GM18498 (cell line): ENCODE results near the gene KRTAP10-4.
"Not testable (repeated sequence)": the region's sequence is repeated elsewhere in the genome, so short reads cannot be mapped to it uniquely, and the experiment has no call there.

Experiments
- ATAC-seq: cut with Tn5 transposase; IDR thresholded peaks from one replicate; pipeline ENCODE4 v1.9.1; 2021; ENCODE audit warnings: mild to moderate bottlenecking, moderate library complexity; ENCODE audit not compliant: unreplicated experiment

KRTAP10-4 gene

DNA sequence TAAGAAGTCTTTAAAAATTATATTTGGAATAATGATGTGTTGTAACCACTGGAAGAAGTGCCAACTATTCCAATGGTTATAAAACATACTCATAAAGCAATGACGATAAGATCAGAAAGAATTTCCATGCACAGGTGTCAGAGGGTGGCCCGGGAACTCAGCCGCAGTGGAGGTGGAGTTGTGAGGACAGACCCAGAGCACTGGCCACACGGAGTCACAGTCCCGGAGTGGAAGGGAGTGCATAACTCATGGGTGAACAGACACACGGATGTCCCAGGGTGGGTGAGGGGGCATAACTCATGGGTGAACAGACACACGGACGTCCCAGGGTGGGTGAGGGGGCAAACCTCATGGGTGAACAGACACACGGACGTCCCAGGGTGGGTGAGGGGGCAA is 2.5 kb downstream of the KRTAP10-4 start:
- no peak for ATAC-seq

DNA sequence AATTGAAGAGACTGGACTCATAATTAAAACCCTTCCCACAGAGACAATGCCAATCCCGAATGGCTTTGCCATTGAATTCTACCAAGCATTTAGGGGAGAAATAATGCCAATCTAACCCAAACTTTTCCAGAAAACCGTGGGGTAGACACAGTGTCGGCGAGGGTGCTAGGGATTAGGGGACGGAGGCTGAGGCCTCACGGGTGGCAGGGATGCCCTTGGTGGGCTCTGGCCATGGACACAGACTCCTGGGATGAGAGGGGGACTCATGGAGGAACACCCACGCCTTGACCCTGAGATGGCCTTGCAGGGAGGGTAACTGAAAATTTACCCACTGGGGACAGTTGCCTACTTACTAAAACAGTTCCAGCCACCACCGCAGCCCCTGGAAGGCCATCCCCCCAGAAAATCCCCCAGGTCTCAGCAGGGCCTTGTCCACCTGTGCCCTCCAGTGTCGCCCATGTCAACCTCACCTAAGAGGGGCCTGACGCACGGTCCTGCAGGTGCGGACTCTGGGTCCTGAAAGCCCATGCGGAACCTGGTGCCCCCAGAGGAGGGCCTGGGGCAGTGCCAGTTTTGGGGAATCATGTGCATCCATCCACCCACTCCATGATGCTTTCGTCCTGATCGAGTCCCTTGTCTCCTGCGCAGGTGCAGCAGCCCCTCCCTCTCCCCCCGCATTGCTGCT is 5.0 kb downstream of the KRTAP10-4 start:
- no peak for ATAC-seq

DNA sequence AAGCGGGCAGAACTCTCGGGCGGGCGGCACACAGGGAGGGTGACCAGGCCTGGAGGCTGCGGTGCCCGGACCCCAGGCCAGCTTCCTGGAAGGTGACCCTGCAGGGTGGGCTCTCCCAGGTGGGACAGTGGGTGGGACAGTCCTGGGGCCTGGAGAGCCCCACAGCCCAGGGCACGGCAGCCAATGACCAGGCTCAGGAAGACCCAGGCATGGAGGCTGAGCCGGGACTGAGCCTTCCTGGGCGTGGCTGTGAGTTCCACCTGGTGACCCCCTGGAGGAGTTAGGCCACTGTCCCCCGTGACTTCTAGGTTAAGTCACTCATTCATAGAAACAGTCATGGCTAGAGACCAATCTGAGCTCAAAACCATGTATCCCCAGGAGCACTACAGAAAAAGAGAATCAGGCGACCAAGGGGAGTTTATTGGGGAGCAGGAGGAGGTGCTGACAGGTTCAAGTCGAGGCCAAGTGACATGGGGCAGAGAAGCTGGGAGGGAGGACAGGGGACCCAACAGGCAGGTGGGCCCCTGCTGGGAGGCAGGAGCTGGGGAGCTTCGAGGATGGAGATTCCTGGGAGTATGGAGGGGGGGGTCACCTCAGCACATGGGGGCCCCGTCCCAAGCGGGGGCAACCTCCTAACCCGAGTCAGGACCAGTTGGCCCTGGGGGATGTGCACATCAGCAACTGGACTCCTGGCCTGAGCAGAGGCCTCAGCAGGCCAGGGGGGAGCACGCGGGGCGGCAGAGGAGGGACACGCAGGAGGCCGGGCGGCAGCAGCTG is 5.7 kb downstream of the KRTAP10-4 start:
- no peak for ATAC-seq

DNA sequence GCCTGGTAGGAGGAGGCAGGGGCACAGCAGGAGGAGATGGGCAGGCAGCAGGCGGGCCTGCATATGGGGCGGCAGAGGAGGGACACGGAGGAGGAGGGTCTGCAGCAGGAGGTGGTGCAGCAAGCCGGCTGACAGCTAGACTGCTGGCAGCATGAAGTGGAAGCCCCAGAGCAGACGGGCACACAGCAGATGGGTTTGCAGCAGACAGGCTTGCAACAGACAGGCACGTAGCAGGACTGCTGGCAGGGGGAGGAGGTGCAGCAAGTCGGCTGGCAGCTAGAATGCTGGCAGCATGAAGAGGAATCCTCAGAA is 6.3 kb downstream of the KRTAP10-4 start:
- no peak for ATAC-seq

DNA sequence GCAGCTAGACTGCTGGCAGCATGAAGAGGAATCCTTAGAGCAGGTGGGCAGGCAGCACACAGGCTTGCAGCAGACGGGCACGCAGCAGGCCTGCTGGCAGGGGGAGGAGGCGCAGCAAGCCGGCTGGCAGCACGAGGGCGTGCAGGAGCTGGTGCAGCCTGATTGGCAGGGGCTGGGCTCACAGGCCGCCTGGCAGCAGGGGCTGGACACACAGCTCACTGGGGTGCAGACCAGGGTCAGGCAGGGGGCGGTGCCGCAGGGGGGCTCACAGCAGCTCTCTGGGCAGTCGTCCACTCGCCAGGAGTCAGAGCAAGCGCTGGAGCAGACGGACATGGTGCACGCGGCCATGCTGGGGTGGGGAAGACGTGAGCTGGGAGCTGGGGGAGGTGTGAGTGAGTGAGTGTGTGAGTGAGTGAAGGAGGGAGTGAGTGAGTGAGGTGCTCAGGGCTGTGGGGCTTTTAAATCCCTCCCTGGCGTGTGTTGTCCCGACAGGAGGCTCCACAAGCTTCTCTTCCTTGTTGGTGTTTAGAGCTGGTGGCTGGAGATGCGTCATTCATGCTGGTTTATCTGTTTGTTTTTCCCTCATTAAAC is 6.8 kb downstream of the KRTAP10-4 start, which contains the start of gene KRTAP10-5:
TSS of gene KRTAP10-5 (minus strand) at position 374 of the 591 bp plus-strand sequence. CDS start at position 348, 26 bp downstream.
- not testable (repeated sequence) for ATAC-seq

DNA sequence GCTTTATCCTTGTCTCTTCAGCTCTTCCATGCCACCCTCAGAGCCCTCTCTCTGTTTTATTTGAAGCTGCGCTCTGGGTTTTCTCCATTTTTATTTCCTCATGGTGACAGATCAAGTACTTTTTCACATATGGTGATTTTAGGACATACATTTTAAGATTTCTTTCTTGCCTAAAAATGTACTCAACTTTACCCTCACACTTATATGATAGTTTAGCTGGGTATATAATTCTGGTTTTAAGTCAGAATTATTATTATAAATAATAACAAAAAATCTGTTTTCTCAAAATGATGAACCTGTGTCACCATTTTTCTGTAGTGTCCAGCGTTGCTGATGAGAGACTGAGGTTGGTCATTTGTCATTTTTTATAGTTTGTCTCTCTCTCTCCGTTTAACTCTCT is 7.6 kb downstream of the KRTAP10-4 start:
- no peak for ATAC-seq

DNA sequence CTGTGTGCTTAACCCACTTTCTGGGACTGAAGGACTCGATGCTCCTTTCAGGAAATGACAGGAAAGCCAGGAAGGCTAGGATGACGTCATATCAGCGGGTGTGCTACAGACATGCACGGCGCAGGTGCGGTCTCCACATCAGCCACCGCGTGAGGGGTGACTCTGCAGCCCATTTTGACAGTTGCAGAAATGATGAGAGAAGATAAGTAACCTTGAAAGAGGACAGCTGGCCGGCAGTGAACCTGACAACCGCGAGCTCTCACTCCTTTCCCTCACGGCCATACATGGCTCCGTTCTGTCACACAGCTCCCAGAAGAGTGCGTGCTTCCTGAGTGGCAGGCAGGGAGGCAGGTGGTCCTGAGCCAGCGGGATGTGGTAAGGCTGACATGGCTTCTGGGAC is 8.5 kb downstream of the KRTAP10-4 start:
- no peak for ATAC-seq

DNA sequence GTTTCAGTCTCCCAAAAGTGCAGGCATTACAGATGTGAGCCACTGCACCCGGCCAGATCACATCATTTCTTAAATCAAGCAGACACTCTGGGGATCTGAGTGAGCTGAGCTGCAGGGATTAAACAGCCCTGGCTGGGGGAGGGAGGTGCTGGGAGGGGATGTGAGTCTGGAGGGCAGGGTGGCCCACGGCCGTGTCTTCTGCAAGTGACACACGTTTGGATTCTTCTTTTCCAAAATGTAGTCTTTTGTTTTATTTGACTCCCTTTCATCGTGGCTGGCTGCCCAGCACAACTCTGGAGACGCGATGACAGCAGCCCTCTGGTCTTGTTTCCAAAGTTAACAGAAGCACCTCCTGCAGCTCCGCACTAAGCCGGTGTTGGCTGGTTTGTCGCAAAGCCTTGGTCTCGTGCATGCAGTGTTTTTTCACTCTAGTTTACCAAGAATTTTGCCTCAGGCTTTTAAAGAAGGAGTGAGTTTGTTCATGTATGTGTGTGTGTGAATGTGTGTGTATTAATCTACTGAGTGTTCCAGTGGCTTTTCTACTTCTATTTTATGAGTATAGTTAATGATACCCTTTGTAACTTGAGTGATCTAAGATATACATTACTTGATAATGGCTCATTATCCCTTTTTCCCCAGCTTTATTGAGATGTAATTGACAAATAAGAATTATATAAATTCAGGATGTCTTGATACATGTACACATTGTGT is 9.7 kb downstream of the KRTAP10-4 start:
- no peak for ATAC-seq

DNA sequence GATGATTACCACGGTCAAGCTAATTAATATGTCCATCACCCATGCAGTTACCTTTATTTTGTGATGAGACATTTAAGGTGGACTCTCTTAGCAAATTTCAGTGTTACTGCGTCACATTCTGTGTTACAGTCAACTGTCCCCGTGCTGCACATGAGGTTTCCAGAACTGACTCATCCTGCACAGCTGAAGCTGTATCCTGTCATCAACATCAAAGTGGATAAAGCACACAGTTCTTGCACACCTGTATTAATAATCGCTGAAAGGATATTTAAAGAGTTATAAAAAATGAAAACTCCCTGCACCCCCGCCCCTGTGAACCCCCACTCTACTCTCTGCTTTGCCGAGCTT is 10.2 kb downstream of the KRTAP10-4 start:
- ATAC-seq: no peak

DNA sequence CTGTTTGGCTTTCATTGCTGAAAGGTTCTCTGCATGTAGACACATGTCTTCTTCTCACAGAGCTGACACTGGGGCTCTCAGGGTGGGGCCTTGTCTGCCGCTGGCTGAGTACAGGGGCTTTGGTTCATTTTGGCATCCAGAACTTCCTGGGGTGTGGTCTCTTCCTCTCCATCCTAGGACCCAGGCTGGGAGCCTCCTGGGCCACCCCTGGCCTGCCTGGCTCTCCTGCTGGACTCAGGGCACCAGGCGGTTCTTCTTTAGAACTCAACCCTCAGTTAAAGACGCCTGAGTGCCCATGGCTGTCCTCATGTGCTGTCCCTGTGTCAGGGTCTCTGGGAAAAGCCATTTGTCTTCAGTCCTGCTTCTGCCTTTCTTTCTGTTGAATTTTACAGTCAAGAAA is 12.4 kb downstream of the KRTAP10-4 start:
- no peak for ATAC-seq

DNA sequence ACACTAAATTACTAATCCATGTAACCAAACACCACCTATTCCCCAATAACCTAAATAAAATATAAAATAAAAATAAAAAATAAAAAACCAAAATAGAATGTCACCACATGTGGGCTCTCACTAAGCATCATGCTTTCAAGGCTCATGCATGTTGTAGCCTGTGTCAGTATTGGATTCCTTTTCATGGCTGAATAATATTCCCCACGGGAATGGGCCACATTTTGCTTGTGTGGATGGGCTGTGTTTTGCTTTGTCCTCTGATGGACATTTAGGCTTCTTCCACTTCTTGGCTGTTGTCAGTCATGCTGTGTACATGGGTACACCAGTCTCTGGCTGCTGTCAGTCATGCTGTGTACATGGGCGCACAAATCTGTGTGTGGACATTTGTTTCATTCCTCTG is 15.6 kb downstream of the KRTAP10-4 start:
- ATAC-seq: no peak

DNA sequence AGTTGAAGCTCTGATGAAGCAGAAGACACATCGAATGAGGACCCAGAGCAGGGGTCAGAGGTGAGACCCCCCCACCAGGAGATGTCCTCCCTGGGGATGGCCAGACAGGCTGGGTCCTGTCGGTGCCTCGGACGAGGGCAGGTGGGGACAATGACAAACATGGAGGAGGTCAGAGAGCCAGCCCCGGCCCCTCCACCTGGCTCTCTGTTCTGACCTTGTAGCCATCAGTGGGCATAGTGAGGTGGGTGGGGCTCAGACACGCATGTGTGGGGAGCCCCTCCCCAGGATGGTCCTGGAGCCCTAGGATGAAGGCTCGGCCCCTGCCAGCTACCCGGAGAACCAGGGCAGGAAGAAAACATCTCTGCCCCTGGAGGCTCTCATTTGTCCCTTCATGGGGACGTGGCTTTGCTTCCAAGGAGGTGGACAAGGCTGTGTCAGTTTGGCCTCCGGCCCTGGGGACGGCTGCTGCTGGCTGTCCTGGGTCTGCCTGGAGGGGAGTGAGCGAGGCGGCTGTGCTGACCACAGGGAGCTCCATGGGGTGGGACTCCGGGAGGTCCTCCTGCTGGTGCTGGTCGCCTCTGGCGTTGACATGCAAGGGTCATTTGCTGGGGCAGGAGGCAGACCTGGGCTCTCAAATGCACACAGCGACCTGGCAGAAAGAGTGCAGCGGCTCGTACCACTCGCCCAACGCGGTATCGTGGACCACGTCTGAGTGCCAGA is 16.2 kb downstream of the KRTAP10-4 start:
- no peak for ATAC-seq

DNA sequence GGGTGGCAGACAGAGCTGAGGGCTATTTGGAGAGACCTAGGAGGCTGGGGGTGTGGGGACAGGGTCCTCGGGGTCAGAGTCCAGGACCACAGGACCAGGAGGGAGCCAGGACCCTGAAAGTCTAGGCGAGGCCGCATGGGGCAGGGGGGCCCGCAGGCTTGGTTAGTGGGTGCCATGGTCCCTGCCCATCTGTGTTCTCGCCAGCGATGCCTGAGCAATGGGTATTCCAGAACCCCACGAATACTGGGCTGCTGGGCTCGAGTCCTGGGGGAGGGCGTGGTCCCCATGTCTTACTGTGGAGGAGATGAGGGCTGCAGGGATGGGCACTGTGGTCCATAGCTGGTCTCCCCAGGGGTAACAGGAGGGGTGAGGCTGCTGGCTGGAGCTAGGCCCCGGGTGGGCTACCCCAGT is 16.8 kb downstream of the KRTAP10-4 start:
- ATAC-seq: no peak

DNA sequence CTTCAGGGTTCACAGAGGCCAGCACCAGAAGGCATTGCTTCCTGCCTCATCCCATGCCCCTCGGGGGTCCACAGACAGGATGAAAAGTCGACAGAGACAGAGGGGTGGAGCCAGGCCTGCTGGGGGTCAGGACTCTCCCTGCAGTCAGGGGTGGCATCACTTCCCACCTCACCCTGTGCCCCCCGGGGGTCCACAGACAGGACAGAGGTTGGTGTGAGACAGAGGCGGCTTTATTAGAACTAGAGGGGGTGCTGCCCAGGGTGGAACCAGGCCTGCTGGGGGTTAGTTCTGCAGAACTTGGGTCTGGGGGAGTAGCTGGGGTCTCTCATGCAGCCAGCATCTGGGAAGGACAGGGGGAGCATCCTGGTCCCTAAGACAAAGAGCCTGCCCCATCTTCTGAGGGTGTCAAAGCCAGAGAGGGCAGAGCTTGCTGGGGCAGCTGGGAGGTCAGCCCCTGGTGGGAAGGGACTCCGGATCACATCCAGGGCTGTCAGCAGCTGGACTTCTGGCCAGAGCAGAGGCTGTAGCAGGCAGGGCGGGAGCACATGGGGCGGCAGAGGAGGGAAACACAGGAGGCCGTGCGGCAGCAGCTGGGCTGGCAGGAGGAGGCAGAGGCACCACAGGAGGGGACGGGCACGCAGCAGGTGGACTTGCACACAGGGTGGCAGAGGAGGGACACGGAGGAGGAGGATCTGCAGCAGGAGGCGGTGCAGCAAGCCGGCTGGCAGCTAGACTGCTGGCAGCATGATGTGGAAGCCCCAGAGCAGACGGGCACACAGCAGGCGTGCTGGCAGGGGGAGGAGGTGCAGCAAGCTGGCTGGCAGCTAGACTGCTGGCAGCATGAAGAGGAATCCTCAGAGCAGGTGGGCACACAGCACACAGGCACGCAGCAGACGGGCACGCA is 17.6 kb downstream of the KRTAP10-4 start:
- ATAC-seq: not testable (repeated sequence)

DNA sequence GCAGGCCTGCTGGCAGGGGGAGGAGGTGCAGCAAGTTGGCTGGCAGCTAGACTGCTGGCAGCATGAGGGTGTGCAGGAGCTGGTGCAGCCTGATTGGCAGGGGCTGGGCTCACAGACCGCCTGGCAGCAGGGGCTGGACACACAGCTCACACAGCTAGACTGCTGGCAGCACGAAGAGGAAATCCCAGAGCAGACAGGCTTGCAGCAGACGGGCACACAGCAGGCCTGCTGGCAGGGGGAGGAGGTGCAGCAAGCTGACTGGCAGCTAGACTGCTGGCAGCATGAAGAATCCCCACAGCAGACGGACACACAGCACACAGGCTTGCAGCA is 18.2 kb downstream of the KRTAP10-4 start:
- ATAC-seq: not testable (repeated sequence)

DNA sequence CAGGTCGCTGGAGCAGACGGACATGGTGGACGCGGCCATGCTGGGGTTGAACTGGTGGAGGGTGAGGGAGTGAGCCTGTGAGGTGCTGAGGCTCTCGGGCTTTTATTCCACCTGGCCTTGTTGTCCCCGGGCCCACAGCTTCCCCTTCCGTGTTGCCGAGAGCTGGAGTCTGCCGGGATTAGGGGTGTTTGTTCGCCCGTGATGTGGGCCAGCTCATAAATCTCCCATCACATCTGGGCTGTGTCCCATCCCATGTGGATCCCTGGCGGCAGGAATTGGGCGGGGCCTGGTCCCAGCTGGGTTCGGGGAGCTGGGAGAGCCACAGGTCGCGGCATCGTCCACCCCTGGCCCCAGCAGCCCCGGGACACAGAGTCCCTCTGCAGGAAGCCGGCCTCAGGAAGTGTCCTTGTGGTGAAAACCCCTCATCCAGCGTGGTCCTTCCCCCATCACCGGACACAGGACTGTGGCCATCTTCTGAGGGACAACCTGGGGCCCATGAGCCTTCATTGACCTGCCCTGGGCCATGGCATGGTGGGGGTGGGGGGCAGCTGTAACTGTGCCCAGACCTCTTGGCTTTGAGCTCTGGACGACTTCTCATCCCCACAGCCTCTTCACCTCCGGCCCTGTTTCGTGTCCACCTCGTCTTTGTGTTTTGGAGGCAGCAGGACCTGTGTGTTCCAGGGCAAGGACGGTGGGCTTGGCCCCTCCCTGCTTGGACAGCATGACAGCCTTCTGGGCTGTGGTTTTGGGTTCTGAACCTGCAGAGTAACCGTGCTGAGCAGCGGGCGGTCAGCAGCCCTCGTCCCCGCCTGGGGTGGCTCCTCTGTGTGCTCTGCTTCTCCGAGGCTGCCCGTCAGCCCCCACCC is 19.1 kb downstream of the KRTAP10-4 start, which contains the start of gene KRTAP10-6:
TSS of gene KRTAP10-6 (minus strand) at position 60 of the 866 bp plus-strand sequence. CDS start at position 39, 21 bp downstream.
- ATAC-seq: no peak

DNA sequence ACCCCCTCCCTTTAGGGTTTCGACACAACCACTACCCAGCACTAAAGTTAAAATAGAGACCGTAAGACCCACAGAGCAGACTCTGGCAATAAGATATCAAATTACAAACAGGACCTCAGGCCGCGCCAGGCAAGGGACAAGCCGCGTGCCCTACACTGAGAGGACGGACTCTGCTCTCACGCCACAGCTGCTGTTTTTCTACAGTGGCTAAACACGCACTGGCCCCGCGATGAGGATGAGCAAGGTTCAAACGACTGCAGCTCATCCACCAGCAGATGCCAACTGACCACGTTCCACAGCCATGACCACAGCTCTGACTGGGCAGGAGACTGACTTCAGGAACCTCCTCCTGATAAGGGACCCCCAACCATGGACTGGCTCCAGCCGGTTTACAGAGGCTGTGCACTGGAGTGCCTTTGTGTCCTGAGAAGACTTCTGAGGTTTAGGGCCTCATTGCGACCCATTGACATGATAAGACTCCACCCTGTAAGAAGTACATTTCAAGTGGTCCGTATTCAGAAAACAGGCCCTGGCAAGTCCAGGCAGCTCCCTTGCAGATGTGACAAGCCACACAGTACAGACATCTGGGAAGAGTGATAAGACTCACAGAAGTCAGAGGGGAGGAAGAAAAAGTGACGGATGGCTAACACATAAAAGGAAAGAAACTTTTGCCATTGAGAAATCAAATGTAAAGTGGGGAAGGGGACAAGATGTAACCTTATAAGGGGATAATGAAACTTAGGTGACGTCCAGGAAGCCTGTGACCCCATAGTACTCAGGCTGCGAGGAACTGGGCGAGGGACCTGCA is 20.3 kb downstream of the KRTAP10-4 start:
- no peak for ATAC-seq

DNA sequence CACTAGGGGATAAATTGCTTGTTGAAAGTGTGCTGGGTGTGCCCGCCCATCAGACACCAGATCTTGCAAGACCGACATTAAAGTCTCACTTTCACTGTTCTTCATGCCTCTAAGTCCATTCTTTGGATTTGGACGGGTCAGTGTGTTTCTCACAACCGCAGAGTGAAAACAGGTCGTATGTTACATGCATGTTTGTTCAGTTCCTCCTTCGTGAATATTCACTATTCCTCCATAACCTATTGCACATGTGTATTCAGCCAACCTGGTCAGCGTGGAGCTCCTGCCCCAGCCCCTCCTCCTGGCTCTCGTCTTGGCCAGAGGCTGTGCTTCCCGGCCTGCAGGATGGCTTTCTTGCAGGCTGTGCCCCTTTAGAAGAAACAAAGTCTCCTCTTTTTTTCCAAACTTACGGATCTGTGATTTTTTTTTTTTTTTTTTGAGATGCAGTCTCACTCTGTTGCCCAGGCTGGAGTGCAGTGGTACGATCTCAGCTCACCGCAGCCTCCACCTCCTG is 20.9 kb downstream of the KRTAP10-4 start:
- no peak for ATAC-seq
